ENCODE results near the gene RNPS1.
"Not testable (repeated sequence)": the region's sequence is repeated elsewhere in the genome, so short reads cannot be mapped to it uniquely, and the experiment has no call there.

Gene RNPS1

DNA sequence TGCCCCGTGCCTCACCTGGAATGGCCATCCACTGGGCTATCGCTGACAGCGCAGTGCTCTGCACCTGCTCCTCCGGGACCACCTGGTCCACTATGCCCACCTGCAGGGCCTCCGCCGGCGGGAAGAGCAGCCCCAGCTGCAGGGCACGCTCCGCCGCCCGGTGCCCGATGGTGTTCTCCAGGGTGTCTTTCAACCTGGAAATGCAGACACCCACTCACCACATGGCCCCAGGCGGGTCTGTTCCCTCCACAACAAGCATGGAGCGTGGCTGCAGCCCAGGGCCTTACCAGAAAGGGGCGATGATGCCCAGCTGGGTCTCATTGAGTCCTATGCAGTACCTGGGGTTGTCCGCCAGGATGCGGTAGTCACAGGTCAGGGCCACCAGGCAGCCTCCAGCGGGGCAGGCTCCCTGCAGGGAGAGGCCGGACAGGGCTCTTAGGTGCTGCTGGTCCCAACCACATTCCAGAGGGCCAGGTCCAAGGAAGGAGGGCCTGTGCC is 24.8 kb downstream of the RNPS1 start:
- no peak overlapping the region for H3K4me3 ChIP-seq (ENCODE audit: low read depth, low read length)
- TF ChIP-seq CTCF (IDR thresholded peaks at IDR 0.05; ENCODE audit: low read depth, low read length), result no peak

GRCh38 chr16:2242598-2242997 is 25.3 kb downstream of the RNPS1 start:
- no peak for TF ChIP-seq CTCF (IDR thresholded peaks at IDR 0.05; ENCODE audit: low read depth, low read length)
- H3K4me3 ChIP-seq (ENCODE audit: low read depth, low read length), result no peak overlapping the region

DNA sequence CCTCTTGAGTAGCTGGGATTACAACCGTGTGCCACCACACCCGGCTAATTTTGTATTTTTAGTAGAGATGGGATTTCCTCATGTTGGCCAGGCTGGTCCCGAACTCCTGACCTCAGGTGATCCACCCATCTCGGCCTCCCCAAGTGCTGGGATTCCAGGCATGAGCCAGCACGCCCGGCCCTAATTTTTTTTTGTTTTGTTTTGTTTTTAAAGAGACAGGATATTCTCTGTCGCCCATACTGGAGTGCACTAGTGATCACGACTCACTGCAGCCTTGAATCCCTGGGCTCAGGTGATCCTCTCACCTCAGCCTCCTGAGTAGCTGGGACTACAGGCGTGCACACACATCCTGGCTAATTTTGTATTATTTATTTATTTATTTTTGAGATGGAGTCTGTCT is 27.6 kb downstream of the RNPS1 start:
- not testable (repeated sequence) for H3K4me3 ChIP-seq (ENCODE audit: low read depth, low read length)

DNA sequence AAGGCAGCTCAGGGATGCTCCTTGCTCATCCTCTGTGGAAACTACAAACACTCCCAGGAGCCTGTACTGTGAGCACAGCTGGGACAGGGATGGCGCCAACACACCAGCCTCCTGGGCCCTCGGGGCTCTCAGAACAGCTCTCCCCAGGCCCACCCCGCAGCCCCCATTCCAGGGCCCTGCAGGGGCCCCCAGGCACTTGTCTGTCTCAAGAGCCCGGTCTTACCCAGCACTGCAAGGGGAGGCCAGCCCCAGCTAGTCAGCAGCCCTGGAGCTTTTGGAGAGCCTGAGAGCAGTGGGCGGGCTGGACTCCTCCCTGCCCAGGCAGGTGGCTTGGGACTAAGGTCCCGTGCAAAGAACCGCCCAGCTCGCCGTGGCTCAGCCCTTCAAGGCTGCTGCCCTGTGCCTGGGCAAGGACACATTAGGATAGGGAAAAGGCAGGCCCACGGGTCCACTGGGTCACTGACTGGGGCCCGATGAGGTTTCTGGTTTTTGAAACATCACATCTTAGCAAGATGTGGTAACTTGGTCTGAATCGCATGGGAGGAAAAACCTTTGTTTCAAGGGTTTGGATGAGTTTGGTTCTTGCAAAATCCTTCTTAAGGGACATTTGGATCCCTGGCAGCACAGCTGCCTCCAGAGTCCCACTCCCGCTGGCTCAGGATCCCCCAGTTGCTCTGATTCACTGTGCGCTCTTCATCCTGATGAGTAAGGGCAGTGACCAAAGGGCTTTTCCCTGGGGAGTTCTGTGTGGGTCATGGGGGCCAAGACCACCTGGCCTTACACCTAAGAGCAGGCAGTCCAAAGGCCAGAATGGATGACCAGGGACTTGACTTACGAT is 28.9 kb downstream of the RNPS1 start:
- H3K4me3 ChIP-seq (ENCODE audit: low read depth, low read length), result no peak overlapping the region
- TF ChIP-seq CTCF (IDR thresholded peaks at IDR 0.05; ENCODE audit: low read depth, low read length), result no peak

DNA sequence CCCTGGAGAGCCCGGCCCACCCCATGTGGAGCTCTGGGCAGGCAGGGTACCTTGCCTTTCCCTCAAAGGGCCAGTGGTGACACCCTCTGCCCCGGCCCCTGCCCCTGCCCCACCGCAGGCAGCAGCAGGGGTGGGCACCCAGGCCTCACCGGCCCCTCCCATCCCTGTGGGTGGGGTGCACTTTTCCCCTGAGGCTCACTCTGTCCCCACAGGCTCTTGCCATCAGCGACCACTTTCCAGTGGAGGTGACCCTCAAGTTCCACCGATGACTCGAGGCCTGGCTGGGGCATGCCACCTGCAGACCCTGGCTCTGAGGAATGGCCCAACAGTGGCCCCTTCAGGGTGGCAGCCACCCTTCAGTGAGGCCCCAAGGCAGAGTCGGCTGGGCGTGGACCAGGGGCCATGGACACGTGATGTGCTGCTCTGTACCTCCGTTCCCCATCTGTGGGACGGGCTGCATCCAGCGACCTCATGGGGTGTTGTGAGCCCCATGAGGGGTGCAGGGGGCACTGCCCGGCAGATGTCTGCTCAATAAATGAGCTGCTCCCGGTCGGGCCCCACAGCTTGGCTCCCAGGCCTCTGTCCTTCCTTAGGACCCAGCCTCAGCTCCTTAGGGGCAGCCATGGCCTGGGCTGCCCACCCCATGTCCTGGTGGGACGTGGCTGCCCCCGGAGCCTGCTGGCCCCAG is 29.6 kb downstream of the RNPS1 start:
- H3K4me3 ChIP-seq (ENCODE audit: low read depth, low read length), result no peak overlapping the region
- TF ChIP-seq CTCF (IDR thresholded peaks at IDR 0.05; ENCODE audit: low read depth, low read length), result no peak

- no peak overlapping the region for H3K4me3 ChIP-seq (ENCODE audit: low read depth, low read length)
- no peak for TF ChIP-seq CTCF (IDR thresholded peaks at IDR 0.05; ENCODE audit: low read depth, low read length)
These were observed 30.3 kb downstream of the RNPS1 start for GRCh38 chr16:2237493-2238149.

GRCh38 chr16:2237102-2237482 is 30.8 kb downstream of the RNPS1 start:
- H3K4me3 ChIP-seq (ENCODE audit: low read depth, low read length), result no peak overlapping the region
- TF ChIP-seq CTCF (IDR thresholded peaks at IDR 0.05; ENCODE audit: low read depth, low read length), result no peak
